GM12892 (cell line): Measurements from ENCODE around the gene MAPK8IP1.

Experiments
- POLR2A ChIP-seq: IDR thresholded peaks from 2 replicates; pipeline ENCODE4 v1.6.1; 2011; ENCODE audit warnings: low read depth, low read length, control low read depth
- POLR2AphosphoS5 ChIP-seq: IDR thresholded peaks from 2 replicates; pipeline ENCODE4 v1.6.1; 2011; ENCODE audit warnings: low read depth, low read length, control low read depth

- TF ChIP-seq POLR2AphosphoS5 (no peak), POLR2A (no peak; the same call in 1 of the 2 replicates)
These were observed 44.1 kb downstream of the MAPK8IP1 start for GRCh38 chr11:45929486-45930030.
